HCT116 (cell line): ENCODE data around the gene AGAP1.

ENCODE experiments used
- CEBPB ChIP-seq: IDR thresholded peaks from 2 replicates; pipeline ENCODE4 v1.6.1; 2012; ENCODE audit warnings: low read depth
- CTCF ChIP-seq, 3 experiments: fragments of 200-600 bp in 1 of 3; sonication (generic) in 1 of 3; IDR thresholded peaks in 2 of 3; conservative IDR thresholded peaks in 1 of 3; 2 replicates each; pipeline ENCODE4 v1.5.1; 2012 to 2017; ENCODE audit warnings: low read depth in 2 of 3, low read length in 2 of 3, antibody characterized with exemption in 1 of 3, borderline replicate concordance in 1 of 3, control low read depth in 1 of 3, mild to moderate bottlenecking in 1 of 3, mixed read lengths in 1 of 3, mixed run types in 1 of 3, moderate library complexity in 1 of 3; ENCODE audit not compliant: insufficient read depth in 1 of 3
- EZH2 ChIP-seq: fragments of 200-600 bp; sonication (generic); IDR thresholded peaks from 2 replicates; pipeline ENCODE4 v1.6.1; 2017; ENCODE audit warnings: antibody characterized with exemption, mixed run types
- EZH2phosphoT487 ChIP-seq: fragments of 200-600 bp; IDR thresholded peaks from 2 replicates; pipeline ENCODE4 v1.6.1; 2018; ENCODE audit warnings: antibody characterized with exemption, borderline replicate concordance
- FOSL1 ChIP-seq: IDR thresholded peaks from 2 replicates; pipeline ENCODE4 v1.6.1; 2012; ENCODE audit warnings: low read depth
- JUND ChIP-seq: IDR thresholded peaks from 2 replicates; pipeline ENCODE4 v1.6.1; 2012
- POLR2A ChIP-seq: IDR thresholded peaks from 2 replicates; pipeline ENCODE4 v1.7.0; 2011; ENCODE audit warnings: borderline replicate concordance; ENCODE audit not compliant: insufficient read depth, insufficient read length; ENCODE audit errors: extremely low read depth
- RAD21 ChIP-seq: IDR thresholded peaks from 2 replicates; pipeline ENCODE4 v1.6.1; 2012; ENCODE audit warnings: low read depth, mild to moderate bottlenecking
- REST ChIP-seq: IDR thresholded peaks from 2 replicates; pipeline ENCODE4 v1.6.1; 2012; ENCODE audit warnings: low read depth
- SIN3A ChIP-seq: IDR thresholded peaks from 2 replicates; pipeline ENCODE4 v1.6.1; 2012; ENCODE audit warnings: low read depth
- SP1 ChIP-seq: IDR thresholded peaks from 2 replicates; pipeline ENCODE4 v1.6.1; 2012; ENCODE audit warnings: low read depth
- YY1 ChIP-seq: IDR thresholded peaks from 2 replicates; pipeline ENCODE4 v1.6.1; 2011; ENCODE audit warnings: low read length, low read depth, moderate library complexity, mild to moderate bottlenecking; ENCODE audit not compliant: insufficient replicate concordance; ENCODE audit errors: extremely low read depth
- ZNF274 ChIP-seq: fragments of 200-500 bp; sonication (Bioruptor generic); IDR thresholded peaks from 2 replicates; pipeline ENCODE4 v1.6.1; 2014; ENCODE audit warnings: mild to moderate bottlenecking, low read depth, low read length, inconsistent platforms
- TF ChIP-seq, protein P1 (sequence below): IDR thresholded peaks from 2 replicates; pipeline ENCODE4 v1.6.1; 2011; ENCODE audit warnings: mild to moderate bottlenecking, low read length, moderate library complexity; ENCODE audit not compliant: insufficient replicate concordance; ENCODE audit errors: extremely low read depth

DNA sequence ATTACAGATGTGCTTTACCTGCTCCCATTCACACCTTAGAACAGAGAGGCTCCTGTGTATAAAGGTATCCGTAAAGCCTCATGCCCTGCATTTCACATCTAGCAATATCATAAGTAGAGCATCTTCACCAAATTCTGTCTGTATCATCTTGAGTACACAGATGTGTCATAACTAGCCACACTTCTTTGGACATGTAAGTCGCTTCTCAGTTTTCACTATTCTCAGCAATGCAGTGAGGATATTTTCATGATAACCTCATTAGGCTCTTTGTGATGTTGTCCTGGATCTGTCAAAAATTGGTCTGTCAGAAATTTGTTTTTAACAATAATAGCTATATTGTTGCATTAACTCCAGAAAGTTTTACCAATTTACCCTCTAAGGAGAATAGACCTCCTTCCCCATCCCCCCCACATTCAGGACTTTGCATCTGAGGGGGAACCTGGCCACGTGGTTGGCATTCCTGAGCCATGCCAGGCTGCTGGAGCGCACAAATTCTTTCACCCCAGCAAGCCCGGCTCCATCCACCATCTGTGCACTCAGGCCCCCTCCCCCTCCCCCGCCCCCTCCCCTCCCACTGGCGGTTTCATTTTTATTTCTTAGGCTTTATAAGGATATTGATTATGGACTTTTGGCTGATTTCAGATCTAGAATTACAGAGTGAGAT is 34.1 kb downstream of the AGAP1 start:
- no peak for TF ChIP-seq SIN3A
- TF ChIP-seq CTCF (IDR thresholded peaks at IDR 0.05 in 2 of 3, conservative IDR thresholded peaks at IDR 0.05 in 1 of 3; ENCODE audit: borderline replicate concordance in 1 of 3, insufficient read depth in 1 of 3, low read depth in 2 of 3, low read length in 2 of 3) = no peak
- no peak for TF ChIP-seq SP1
- TF ChIP-seq POLR2A = no peak
- TF ChIP-seq EZH2 = no peak
- TF ChIP-seq REST = no peak
- TF ChIP-seq EZH2phosphoT487 = no peak
- TF ChIP-seq YY1 = no peak
- no peak for TF ChIP-seq CEBPB
- TF ChIP-seq ZNF274 = no peak
- TF ChIP-seq, protein P1, sequence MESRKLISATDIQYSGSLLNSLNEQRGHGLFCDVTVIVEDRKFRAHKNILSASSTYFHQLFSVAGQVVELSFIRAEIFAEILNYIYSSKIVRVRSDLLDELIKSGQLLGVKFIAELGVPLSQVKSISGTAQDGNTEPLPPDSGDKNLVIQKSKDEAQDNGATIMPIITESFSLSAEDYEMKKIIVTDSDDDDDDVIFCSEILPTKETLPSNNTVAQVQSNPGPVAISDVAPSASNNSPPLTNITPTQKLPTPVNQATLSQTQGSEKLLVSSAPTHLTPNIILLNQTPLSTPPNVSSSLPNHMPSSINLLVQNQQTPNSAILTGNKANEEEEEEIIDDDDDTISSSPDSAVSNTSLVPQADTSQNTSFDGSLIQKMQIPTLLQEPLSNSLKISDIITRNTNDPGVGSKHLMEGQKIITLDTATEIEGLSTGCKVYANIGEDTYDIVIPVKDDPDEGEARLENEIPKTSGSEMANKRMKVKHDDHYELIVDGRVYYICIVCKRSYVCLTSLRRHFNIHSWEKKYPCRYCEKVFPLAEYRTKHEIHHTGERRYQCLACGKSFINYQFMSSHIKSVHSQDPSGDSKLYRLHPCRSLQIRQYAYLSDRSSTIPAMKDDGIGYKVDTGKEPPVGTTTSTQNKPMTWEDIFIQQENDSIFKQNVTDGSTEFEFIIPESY = no peak
- TF ChIP-seq FOSL1 = no peak
- no peak for TF ChIP-seq JUND
- TF ChIP-seq RAD21 = no peak
